ENCODE data around the gene OR2T12.
"Not testable (repeated sequence)": the region's sequence is repeated elsewhere in the genome, so short reads cannot be mapped to it uniquely, and the experiment has no call there.

OR2T12 gene

DNA sequence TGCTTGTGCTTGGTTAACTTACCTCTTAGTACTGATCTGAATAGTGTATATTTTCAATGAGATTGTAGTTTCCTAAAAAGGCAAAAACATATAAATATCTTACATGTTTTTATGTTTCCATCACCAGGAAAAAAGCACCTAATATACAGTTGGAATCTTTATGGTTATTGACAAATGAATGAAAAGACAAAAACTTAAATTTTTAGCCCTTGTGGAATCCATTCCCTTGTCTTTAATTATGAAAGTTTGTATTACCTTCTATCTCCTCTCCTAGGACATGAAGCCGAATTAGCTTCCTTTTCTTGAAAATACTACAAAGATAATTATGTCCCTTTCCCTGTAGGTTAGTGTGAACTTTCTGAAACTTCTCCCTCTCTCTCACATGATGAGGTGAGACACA, at the start of gene OR2T12:
TSS of gene OR2T12 (minus strand) at position 101 of the 400 bp plus-strand sequence. CDS start 7,846 bp downstream, outside the sequence.
- Histone ChIP-seq H3K9me3 (ENCODE audit: control insufficient read depth, insufficient read depth, low read length) (peaks cover 74% of the 10 kb centered on the region), H3K36me3 (ENCODE audit: control insufficient read depth, insufficient read depth, low read length) (no peaks in the 10 kb centered on the region), H3K9ac (ENCODE audit: low read depth, low read length) (no peak within 1 kb of the TSS), H3K4me3 (ENCODE audit: low read depth, low read length) (no peak within 1 kb of the TSS), H3K27ac (ENCODE audit: low read depth, low read length) (no peak within 1 kb of the TSS), H3K27me3 (ENCODE audit: control insufficient read depth, insufficient read depth, low read length) (no peaks in the 10 kb centered on the region), H3K4me1 (ENCODE audit: control insufficient read depth, insufficient read depth, low read length) (no peaks in the 10 kb centered on the region)

GRCh38 chr1:248348475-248348874, 45.3 kb upstream of the OR2T12 start, which contains the start of gene OR14C36:
OR14C36 (plus strand) TSS chr1:248348775; CDS start chr1:248348775, 0 bp downstream.
- no peaks in the 10 kb centered on the region for H3K36me3 ChIP-seq (ENCODE audit: control insufficient read depth, insufficient read depth, low read length)
- H3K9me3 ChIP-seq (ENCODE audit: control insufficient read depth, insufficient read depth, low read length), result peaks cover 93% of the 10 kb centered on the region
- no peaks in the 10 kb centered on the region for H3K4me1 ChIP-seq (ENCODE audit: control insufficient read depth, insufficient read depth, low read length)
- H3K27ac ChIP-seq (ENCODE audit: low read depth, low read length), result no peak within 1 kb of the TSS
- no peak within 1 kb of the TSS for H3K9ac ChIP-seq (ENCODE audit: low read depth, low read length)
- H3K4me3 ChIP-seq (ENCODE audit: low read depth, low read length), result no peak within 1 kb of the TSS
- no peaks in the 10 kb centered on the region for H3K27me3 ChIP-seq (ENCODE audit: control insufficient read depth, insufficient read depth, low read length)

- Histone ChIP-seq H3K9ac (ENCODE audit: low read depth, low read length) (no peak overlapping the region), H3K9me3 (ENCODE audit: control insufficient read depth, insufficient read depth, low read length) (peaks cover 75% of the 10 kb centered on the region), H3K27me3 (ENCODE audit: control insufficient read depth, insufficient read depth, low read length) (no peaks in the 10 kb centered on the region)
Measured at GRCh38 chr1:248343451-248343850, 40.2 kb upstream of the OR2T12 start.

DNA sequence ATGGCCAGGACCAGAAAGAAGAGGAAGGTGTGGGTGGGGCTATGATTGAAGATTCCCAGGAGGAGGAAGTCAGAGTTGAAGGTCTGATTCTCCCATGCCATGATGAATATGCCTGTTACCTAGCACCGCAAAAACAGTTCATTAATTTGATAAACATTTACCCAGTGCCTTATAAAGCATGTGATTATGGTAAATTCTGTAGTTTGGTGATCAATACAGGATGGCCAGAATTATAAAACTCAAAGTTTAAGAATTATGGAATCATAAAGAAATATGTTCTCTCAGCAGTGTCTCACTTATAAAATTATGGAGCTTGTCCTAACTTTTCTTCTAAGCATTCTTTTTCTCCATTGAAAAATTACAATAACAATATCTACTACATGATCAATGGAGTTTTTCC, 21.2 kb upstream of the OR2T12 start, which contains the start of gene OR2M7:
TSS of gene OR2M7 (minus strand) at position 101 of the 400 bp plus-strand sequence. CDS start at position 101, 0 bp downstream.
- Histone ChIP-seq H3K4me3 (ENCODE audit: low read depth, low read length) (no peak within 1 kb of the TSS; the same call in 1 of the 2 replicates), H3K27me3 (ENCODE audit: control insufficient read depth, insufficient read depth, low read length) (no peaks in the 10 kb centered on the region), H3K36me3 (ENCODE audit: control insufficient read depth, insufficient read depth, low read length) (no peaks in the 10 kb centered on the region), H3K4me1 (ENCODE audit: control insufficient read depth, insufficient read depth, low read length) (no peaks in the 10 kb centered on the region), H3K27ac (ENCODE audit: low read depth, low read length) (no peak within 1 kb of the TSS), H3K9me3 (ENCODE audit: control insufficient read depth, insufficient read depth, low read length) (peaks cover 88% of the 10 kb centered on the region), H3K9ac (ENCODE audit: low read depth, low read length) (no peak within 1 kb of the TSS)

More at GRCh38 chr1:248343451-248343850, 40.2 kb upstream of the OR2T12 start:
- H3K4me1 ChIP-seq (ENCODE audit: control insufficient read depth, insufficient read depth, low read length), result no peaks in the 10 kb centered on the region
- no peaks in the 10 kb centered on the region for H3K36me3 ChIP-seq (ENCODE audit: control insufficient read depth, insufficient read depth, low read length)
- no peak overlapping the region for H3K4me3 ChIP-seq (ENCODE audit: low read depth, low read length)
- no peak overlapping the region for H3K27ac ChIP-seq (ENCODE audit: low read depth, low read length)

DNA sequence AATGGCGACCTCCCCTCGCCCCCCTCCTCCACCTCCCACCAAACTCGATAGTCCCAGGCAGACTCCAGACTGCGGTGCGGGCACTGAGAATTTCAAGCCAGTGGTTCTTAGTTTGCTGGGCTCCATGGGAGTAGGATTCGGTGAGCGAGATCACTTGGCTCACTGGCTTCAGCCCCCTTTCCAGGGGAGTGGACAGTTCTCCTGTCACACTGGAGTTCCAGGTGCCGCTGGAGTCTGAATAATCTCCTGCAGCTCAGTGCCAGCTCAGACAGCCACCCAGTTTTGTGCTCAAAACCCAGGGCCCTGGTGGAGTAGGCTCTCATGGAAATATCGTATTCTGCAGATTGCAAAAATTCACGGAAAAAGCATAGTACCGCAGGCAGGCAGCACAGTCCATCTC, 13.6 kb upstream of the OR2T12 start:
- no peak overlapping the region for H3K27ac ChIP-seq (ENCODE audit: low read depth, low read length)
- no peak overlapping the region for H3K9ac ChIP-seq (ENCODE audit: low read depth, low read length)
- no peaks in the 10 kb centered on the region for H3K36me3 ChIP-seq (ENCODE audit: control insufficient read depth, insufficient read depth, low read length)
- H3K9me3 ChIP-seq (ENCODE audit: control insufficient read depth, insufficient read depth, low read length), result peaks cover 88% of the 10 kb centered on the region
- no peak overlapping the region for H3K4me3 ChIP-seq (ENCODE audit: low read depth, low read length)
- H3K27me3 ChIP-seq (ENCODE audit: control insufficient read depth, insufficient read depth, low read length), result no peaks in the 10 kb centered on the region
- H3K4me1 ChIP-seq (ENCODE audit: control insufficient read depth, insufficient read depth, low read length), result no peaks in the 10 kb centered on the region

- peaks cover 86% of the 10 kb centered on the region for H3K9me3 ChIP-seq (ENCODE audit: control insufficient read depth, insufficient read depth, low read length)
- not testable (repeated sequence) for H3K36me3 ChIP-seq (ENCODE audit: control insufficient read depth, insufficient read depth, low read length); H3K4me1 ChIP-seq (ENCODE audit: control insufficient read depth, insufficient read depth, low read length); H3K27me3 ChIP-seq (ENCODE audit: control insufficient read depth, insufficient read depth, low read length); H3K4me3 ChIP-seq (ENCODE audit: low read depth, low read length); H3K27ac ChIP-seq (ENCODE audit: low read depth, low read length); H3K9ac ChIP-seq (ENCODE audit: low read depth, low read length)
Measured at GRCh38 chr1:248306740-248307139, 3.5 kb upstream of the OR2T12 start.

DNA sequence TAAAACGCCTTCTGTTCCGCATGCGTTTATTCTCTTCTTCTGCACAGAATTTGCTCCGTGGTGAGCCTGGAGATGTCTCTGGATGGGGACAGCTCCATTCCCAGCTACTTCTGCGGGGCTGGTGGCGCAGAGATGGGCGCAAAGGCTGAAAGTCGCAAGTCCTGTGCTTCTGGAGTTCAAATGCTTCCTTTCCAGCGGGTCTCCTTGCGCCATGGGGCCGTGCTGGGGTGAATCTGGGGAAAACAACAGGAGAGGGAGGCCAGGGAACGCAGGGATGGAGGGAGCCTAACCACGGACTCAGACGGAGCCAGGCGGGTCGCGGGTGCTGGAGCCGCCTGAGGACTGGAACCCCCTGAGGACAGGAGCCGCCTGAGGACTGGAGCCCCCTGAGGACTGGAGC, 2.9 kb upstream of the OR2T12 start:
- Histone ChIP-seq H3K9ac (ENCODE audit: low read depth, low read length) (no peak overlapping the region), H3K9me3 (ENCODE audit: control insufficient read depth, insufficient read depth, low read length) (peaks cover 88% of the 10 kb centered on the region), H3K27ac (ENCODE audit: low read depth, low read length) (no peak overlapping the region), H3K4me1 (ENCODE audit: control insufficient read depth, insufficient read depth, low read length) (no peaks in the 10 kb centered on the region), H3K4me3 (ENCODE audit: low read depth, low read length) (no peak overlapping the region), H3K27me3 (ENCODE audit: control insufficient read depth, insufficient read depth, low read length) (no peaks in the 10 kb centered on the region), H3K36me3 (ENCODE audit: control insufficient read depth, insufficient read depth, low read length) (no peaks in the 10 kb centered on the region)

DNA sequence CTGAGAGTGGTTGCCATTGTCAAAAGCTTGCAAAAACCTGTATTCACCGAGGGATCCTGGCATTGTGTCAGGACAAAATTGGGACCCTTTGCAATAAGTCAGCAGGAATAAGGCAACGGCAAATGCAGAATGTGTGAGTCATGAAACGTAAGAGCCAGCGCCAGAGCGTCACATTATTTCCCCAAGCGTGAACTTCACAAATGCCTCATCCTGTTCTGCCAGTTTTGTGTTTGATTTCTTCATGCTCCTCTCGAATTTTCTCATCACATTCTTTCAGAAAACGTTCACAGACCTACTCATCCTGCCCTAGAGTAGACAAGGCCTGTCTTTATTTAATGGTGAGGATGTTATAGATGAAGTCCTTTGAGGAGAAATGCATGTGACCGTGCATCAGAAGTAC, 2.4 kb upstream of the OR2T12 start:
- H3K4me1 ChIP-seq (ENCODE audit: control insufficient read depth, insufficient read depth, low read length); H3K27me3 ChIP-seq (ENCODE audit: control insufficient read depth, insufficient read depth, low read length): not testable (repeated sequence)
- H3K9me3 ChIP-seq (ENCODE audit: control insufficient read depth, insufficient read depth, low read length), result peaks cover 87% of the 10 kb centered on the region

GRCh38 chr1:248288391-248288790, 14.8 kb downstream of the OR2T12 start:
- Histone ChIP-seq H3K9ac (ENCODE audit: low read depth, low read length) (no peak overlapping the region), H3K4me1 (ENCODE audit: control insufficient read depth, insufficient read depth, low read length) (no peaks in the 10 kb centered on the region), H3K9me3 (ENCODE audit: control insufficient read depth, insufficient read depth, low read length) (peaks cover 82% of the 10 kb centered on the region), H3K27me3 (ENCODE audit: control insufficient read depth, insufficient read depth, low read length) (no peaks in the 10 kb centered on the region), H3K27ac (ENCODE audit: low read depth, low read length) (no peak overlapping the region), H3K4me3 (ENCODE audit: low read depth, low read length) (no peak overlapping the region), H3K36me3 (ENCODE audit: control insufficient read depth, insufficient read depth, low read length) (no peaks in the 10 kb centered on the region)

More for the DNA sequence above, 2.4 kb upstream of the OR2T12 start:
- H3K27ac ChIP-seq (ENCODE audit: low read depth, low read length); H3K9ac ChIP-seq (ENCODE audit: low read depth, low read length); H3K36me3 ChIP-seq (ENCODE audit: control insufficient read depth, insufficient read depth, low read length); H3K4me3 ChIP-seq (ENCODE audit: low read depth, low read length): not testable (repeated sequence)

- peaks cover 86% of the 10 kb centered on the region for H3K9me3 ChIP-seq (ENCODE audit: control insufficient read depth, insufficient read depth, low read length)
- no peak within 1 kb of the TSS for H3K27ac ChIP-seq (ENCODE audit: low read depth, low read length)
- no peaks in the 10 kb centered on the region for H3K27me3 ChIP-seq (ENCODE audit: control insufficient read depth, insufficient read depth, low read length)
- H3K36me3 ChIP-seq (ENCODE audit: control insufficient read depth, insufficient read depth, low read length), result no peaks in the 10 kb centered on the region
- H3K4me1 ChIP-seq (ENCODE audit: control insufficient read depth, insufficient read depth, low read length), result no peaks in the 10 kb centered on the region
- no peak within 1 kb of the TSS for H3K9ac ChIP-seq (ENCODE audit: low read depth, low read length)
- H3K4me3 ChIP-seq (ENCODE audit: low read depth, low read length), result no peak within 1 kb of the TSS
Measured at GRCh38 chr1:248277876-248278275, 25.3 kb downstream of the OR2T12 start, which contains the start of gene OR2T33. OR2T33 (minus strand) TSS chr1:248277976; CDS start chr1:248273814, 4,162 bp downstream.

DNA sequence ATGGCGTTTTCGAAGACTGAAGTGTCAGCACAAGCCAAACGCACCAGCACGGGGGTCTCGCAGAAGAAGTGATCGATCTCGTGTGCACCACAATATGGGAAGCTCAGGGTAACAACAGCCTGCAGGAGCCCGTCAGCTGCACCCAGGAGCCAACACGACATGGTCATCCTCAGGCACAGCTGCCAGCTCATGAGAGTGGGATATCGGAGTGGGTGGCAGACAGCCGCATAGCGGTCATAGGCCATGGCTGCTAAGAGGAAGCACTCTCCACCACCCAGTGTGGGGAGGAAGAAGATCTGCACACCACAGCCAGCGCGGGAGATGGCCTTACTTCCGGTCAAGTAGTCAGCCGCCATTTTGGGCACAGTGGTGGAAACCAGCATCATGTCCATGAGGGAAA, 30.0 kb downstream of the OR2T12 start:
- H3K27me3 ChIP-seq (ENCODE audit: control insufficient read depth, insufficient read depth, low read length); H3K9ac ChIP-seq (ENCODE audit: low read depth, low read length); H3K27ac ChIP-seq (ENCODE audit: low read depth, low read length); H3K4me1 ChIP-seq (ENCODE audit: control insufficient read depth, insufficient read depth, low read length); H3K4me3 ChIP-seq (ENCODE audit: low read depth, low read length); H3K36me3 ChIP-seq (ENCODE audit: control insufficient read depth, insufficient read depth, low read length): not testable (repeated sequence)
- H3K9me3 ChIP-seq (ENCODE audit: control insufficient read depth, insufficient read depth, low read length), result peaks cover 73% of the 10 kb centered on the region

Data from HUES48 (cell line).